GM13977 (cell line): ENCODE results near the gene AP4M1.
A peak's percentile ranks its signal among the peaks of the same experiment; 100 is the strongest.
"Not testable (repeated sequence)": the region's sequence is repeated elsewhere in the genome, so short reads cannot be mapped to it uniquely, and the experiment has no call there.

ENCODE experiments used
- DNase-seq: peaks from one replicate; pipeline ENCODE4 v3.0.0; 2012; ENCODE audit warnings: low spot score
- CTCF ChIP-seq: IDR thresholded peaks from 2 replicates; pipeline ENCODE4 v1.5.1; 2012; ENCODE audit warnings: mild to moderate bottlenecking, control low read depth; ENCODE audit not compliant: insufficient read depth; ENCODE audit errors: extremely low read depth, missing control alignments
- in situ Hi-C: fragments of 300-500 bp; cut with MboI; formaldehyde crosslinking; loops from one replicate; pipeline ENCODE4 v1.12.0; 2022; ENCODE audit warnings: low sequenced_read_pairs, low pct_unique_long_range_greater_than_20kb, mixed read lengths, inconsistent platforms; ENCODE audit not compliant: unreplicated experiment

AP4M1 gene

GRCh38 chr7:100128637-100128963 is 27.2 kb downstream of the AP4M1 start:
- no peak for TF ChIP-seq CTCF
- no peak for DNase-seq
- in situ Hi-C loops: no loop called here

GRCh38 chr7:100130220-100130607 is 28.8 kb downstream of the AP4M1 start:
- not testable (repeated sequence) for DNase-seq
- in situ Hi-C loops: loop anchor here (10.0 kb wide), 1 partner anchor 215 kb away; no protein-coding TSS in a partner anchor

- peak; percentile 94 for TF ChIP-seq CTCF
- DNase-seq: peak; percentile 83
- in situ Hi-C loops: loop anchor here (10.0 kb wide), 1 partner anchor 214 kb away; no protein-coding TSS in a partner anchor
Observed at GRCh38 chr7:100130608-100131453, 29.4 kb downstream of the AP4M1 start.

- no peak for DNase-seq
- TF ChIP-seq CTCF: peak; percentile 2
- in situ Hi-C loops: loop anchor here (10.0 kb wide), 1 partner anchor 213 kb away; no protein-coding TSS in a partner anchor
Observed at GRCh38 chr7:100132126-100132525, 30.7 kb downstream of the AP4M1 start.

DNA sequence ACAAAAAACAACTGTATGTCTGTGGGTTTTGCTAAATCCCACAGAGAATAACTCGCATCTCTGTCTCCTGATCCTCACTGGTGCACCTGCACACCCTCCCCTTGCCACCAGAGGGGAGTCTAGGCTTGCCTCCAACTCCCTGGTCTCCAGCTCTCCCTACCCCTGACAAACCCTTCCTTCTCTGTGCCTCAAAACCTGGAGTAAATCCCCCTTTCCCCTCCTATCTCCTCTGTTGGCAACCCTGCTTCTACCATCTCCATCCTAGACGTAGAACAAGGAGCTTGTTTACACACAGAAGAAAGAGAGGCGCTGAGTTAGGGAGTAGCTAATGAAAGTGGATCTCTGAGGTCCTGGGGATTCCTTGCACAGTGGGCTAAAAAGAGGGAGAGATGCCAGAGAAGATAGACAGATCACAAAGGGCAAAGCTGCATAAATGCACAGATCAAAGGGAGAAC is 31.3 kb downstream of the AP4M1 start:
- in situ Hi-C loops: loop anchor here (10.0 kb wide), 1 partner anchor 212 kb away; no protein-coding TSS in a partner anchor
- peak; percentile 97 for TF ChIP-seq CTCF
- peak; percentile 80 for DNase-seq

GRCh38 chr7:100137851-100138760 is 36.7 kb downstream of the AP4M1 start:
- no peak for DNase-seq
- in situ Hi-C loops: loop anchor here (10.0 kb wide), 1 partner anchor 207 kb away; no protein-coding TSS in a partner anchor
- TF ChIP-seq CTCF: no peak

- DNase-seq: no peak
- TF ChIP-seq CTCF: no peak
- in situ Hi-C loops: no loop called here
Observed at GRCh38 chr7:100141555-100141949, 40.1 kb downstream of the AP4M1 start.
